Ishikawa (cell line): ENCODE results near the gene SEC61G.

Source experiments
- CEBPB ChIP-seq: IDR thresholded peaks from 2 replicates; pipeline ENCODE4 v1.6.1; 2012
- CREB1 ChIP-seq: IDR thresholded peaks from 2 replicates; pipeline ENCODE4 v1.6.1; 2012; ENCODE audit warnings: low read depth
- EGR1 ChIP-seq: IDR thresholded peaks from 2 replicates; pipeline ENCODE4 v1.6.1; 2012
- EP300 ChIP-seq: IDR thresholded peaks from 2 replicates; pipeline ENCODE4 v1.6.1; 2012; ENCODE audit warnings: borderline replicate concordance
- FOXM1 ChIP-seq: IDR thresholded peaks from 2 replicates; pipeline ENCODE4 v1.6.1; 2012; ENCODE audit warnings: low read depth, borderline replicate concordance
- NFIC ChIP-seq: IDR thresholded peaks from 2 replicates; pipeline ENCODE4 v1.6.1; 2012
- RAD21 ChIP-seq: IDR thresholded peaks from 2 replicates; pipeline ENCODE4 v1.6.1; 2012; ENCODE audit warnings: low read depth
- TAF1 ChIP-seq: IDR thresholded peaks from 2 replicates; pipeline ENCODE4 v1.6.1; 2012; ENCODE audit warnings: low read depth, mild to moderate bottlenecking
- TCF12 ChIP-seq: IDR thresholded peaks from 2 replicates; pipeline ENCODE4 v1.6.1; 2012; ENCODE audit warnings: low read depth
- TEAD4 ChIP-seq: IDR thresholded peaks from 2 replicates; pipeline ENCODE4 v1.6.1; 2012
- YY1 ChIP-seq: IDR thresholded peaks from 2 replicates; pipeline ENCODE4 v1.6.1; 2012; ENCODE audit warnings: low read depth
- ZBTB7A ChIP-seq: IDR thresholded peaks from 2 replicates; pipeline ENCODE4 v1.6.1; 2012; ENCODE audit warnings: low read depth
- TF ChIP-seq, protein P1 (sequence below): IDR thresholded peaks from 2 replicates; pipeline ENCODE4 v1.6.1; 2012
- TF ChIP-seq, protein P2 (sequence below): IDR thresholded peaks from 2 replicates; pipeline ENCODE4 v1.6.1; 2012
- TF ChIP-seq, protein P3 (sequence below): IDR thresholded peaks from 2 replicates; pipeline ENCODE4 v1.6.1; 2012; ENCODE audit warnings: low read depth, mild to moderate bottlenecking

The SEC61G gene

DNA sequence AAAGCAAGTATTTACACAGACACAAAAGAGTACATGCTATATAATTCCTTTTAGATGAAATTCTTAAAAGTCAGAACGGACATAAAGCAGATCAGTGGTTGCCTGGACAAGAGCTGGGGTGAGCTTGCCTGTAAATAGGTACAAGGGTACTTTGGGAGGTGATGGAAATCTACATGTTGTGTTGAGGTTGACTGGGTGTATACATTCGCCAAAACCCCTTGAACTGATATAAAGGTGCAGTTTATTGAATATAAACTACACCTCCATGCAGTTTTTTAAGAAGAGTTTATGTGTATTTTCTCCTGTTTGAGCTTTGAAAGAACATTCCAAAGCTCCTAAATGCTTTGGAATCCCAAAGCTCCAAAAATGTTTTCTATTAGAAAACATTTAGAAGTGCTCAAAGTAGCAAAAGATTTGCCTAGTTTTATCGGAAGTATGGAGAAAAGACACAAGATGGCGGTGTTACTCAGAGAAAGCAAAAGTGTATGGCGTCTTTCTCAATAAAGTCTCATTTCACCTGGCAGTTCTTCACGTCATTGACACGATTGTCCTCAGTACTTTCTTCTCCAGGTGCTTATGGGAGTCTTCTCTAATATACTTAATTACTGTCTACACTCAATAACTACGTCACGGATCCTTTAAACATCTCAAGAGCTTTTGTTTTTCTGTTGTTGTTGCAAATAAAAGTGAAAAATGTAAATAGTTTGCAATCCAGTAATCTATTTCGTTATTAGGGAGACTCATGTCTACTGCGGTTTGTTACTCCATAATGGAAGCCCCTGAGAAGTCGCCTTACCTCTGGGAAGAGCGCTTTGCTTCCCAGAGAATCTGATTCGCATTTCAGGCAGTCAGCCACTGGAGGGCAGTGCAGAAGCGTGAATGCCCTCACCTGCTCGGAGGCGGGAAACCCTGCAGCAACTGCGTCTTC lies 14.7 kb upstream of the SEC61G start:
- TF ChIP-seq, protein P1, sequence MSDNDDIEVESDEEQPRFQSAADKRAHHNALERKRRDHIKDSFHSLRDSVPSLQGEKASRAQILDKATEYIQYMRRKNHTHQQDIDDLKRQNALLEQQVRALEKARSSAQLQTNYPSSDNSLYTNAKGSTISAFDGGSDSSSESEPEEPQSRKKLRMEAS, result peak; percentile 98
- TF ChIP-seq TEAD4 (no peak), RAD21 (peak; percentile 97), ZBTB7A (no peak), YY1 (peak; percentile 6; the same call in 1 of the 2 replicates), TAF1 (no peak)

DNA sequence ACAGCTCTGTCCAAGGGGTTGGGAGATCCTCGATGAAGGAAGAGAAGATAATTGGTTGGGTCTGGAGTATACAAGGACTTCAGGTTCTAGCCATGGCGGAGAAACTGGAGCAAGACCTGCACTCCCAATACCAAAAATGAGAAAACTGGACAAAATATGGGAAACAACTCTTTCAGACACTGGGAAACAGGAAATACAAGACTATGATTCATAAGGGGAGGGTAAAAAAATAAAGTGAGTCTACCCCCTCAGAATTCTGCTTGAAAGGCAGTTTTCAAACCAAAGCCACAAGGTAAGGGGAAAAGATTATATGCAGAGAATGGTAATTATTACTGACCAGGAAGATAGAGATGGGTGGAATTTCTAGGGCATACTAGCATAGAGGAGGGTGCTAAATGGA lies 10.2 kb upstream of the SEC61G start:
- TF ChIP-seq FOXM1, result no peak
- TF ChIP-seq EP300, result no peak
- TF ChIP-seq TEAD4, result no peak
- no peak for TF ChIP-seq TCF12
- TF ChIP-seq RAD21, result no peak
- TF ChIP-seq, protein P2, sequence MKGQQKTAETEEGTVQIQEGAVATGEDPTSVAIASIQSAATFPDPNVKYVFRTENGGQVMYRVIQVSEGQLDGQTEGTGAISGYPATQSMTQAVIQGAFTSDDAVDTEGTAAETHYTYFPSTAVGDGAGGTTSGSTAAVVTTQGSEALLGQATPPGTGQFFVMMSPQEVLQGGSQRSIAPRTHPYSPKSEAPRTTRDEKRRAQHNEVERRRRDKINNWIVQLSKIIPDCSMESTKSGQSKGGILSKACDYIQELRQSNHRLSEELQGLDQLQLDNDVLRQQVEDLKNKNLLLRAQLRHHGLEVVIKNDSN, result no peak
- TF ChIP-seq, protein P3, sequence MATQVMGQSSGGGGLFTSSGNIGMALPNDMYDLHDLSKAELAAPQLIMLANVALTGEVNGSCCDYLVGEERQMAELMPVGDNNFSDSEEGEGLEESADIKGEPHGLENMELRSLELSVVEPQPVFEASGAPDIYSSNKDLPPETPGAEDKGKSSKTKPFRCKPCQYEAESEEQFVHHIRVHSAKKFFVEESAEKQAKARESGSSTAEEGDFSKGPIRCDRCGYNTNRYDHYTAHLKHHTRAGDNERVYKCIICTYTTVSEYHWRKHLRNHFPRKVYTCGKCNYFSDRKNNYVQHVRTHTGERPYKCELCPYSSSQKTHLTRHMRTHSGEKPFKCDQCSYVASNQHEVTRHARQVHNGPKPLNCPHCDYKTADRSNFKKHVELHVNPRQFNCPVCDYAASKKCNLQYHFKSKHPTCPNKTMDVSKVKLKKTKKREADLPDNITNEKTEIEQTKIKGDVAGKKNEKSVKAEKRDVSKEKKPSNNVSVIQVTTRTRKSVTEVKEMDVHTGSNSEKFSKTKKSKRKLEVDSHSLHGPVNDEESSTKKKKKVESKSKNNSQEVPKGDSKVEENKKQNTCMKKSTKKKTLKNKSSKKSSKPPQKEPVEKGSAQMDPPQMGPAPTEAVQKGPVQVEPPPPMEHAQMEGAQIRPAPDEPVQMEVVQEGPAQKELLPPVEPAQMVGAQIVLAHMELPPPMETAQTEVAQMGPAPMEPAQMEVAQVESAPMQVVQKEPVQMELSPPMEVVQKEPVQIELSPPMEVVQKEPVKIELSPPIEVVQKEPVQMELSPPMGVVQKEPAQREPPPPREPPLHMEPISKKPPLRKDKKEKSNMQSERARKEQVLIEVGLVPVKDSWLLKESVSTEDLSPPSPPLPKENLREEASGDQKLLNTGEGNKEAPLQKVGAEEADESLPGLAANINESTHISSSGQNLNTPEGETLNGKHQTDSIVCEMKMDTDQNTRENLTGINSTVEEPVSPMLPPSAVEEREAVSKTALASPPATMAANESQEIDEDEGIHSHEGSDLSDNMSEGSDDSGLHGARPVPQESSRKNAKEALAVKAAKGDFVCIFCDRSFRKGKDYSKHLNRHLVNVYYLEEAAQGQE, result no peak
- no peak for TF ChIP-seq EGR1
- TF ChIP-seq NFIC, result no peak
- TF ChIP-seq CREB1, result no peak
- TF ChIP-seq ZBTB7A, result no peak
- TF ChIP-seq, protein P1, result no peak
- no peak for TF ChIP-seq CEBPB
- no peak for TF ChIP-seq YY1
- no peak for TF ChIP-seq TAF1

DNA sequence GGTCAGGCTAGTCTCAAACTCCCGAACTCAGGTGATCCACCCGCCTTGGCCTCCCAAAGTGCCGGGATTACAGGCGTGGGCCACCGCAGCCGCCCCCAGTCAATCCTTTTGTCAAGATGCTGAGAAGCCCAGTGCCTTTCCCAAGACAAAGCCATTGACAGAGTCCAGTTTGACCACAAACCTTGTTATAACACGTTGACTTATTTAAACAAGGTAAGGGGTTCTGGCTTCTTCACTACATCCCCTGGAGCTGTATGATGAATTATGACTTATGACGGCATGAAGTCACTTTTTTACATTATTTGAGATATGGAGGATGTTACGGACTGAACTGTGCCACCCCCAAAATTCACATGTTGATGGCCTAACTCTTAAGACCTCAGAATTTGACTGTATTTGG lies 5.8 kb upstream of the SEC61G start:
- TF ChIP-seq, protein P1, result no peak
- TF ChIP-seq CREB1, result no peak
- TF ChIP-seq EP300, result no peak
- TF ChIP-seq, protein P2, result no peak
- no peak for TF ChIP-seq RAD21
- no peak for TF ChIP-seq ZBTB7A
- no peak for TF ChIP-seq NFIC
- TF ChIP-seq TAF1, result no peak
- no peak for TF ChIP-seq YY1
- TF ChIP-seq TEAD4, result no peak
- no peak for TF ChIP-seq EGR1
- TF ChIP-seq, protein P3, result no peak
- TF ChIP-seq TCF12, result no peak

DNA sequence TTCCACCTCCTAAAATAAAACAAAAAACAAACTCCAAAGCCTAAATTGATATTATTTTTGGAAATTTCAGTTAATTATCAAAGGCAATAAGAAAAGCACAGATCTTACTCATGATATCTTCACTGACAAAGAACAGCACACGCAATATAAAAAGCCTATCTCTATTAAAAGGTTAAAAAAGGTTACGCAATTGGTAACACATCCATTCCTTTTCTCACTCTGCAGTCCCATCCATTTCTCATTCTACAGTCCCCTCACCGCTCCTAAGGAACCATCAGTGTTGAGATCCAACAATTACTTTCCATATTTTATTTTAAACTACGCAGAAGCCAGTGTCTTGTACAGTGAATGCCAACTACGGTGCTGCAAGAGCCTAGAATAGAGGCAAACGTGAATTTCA lies 1.3 kb downstream of the SEC61G start:
- TF ChIP-seq EGR1, result no peak
- 0 out of 2 replicates have a peak, but pooled peaks have one; percentile 36 for TF ChIP-seq CEBPB
- TF ChIP-seq FOXM1, result no peak
- TF ChIP-seq, protein P3, result no peak
- TF ChIP-seq TCF12, result no peak
